OCI-LY1 (cell line): Measurements from ENCODE around the gene SIM2.

Experiments
- CTCF ChIP-seq: fragments of 200-600 bp; sonication (generic), shearing (Covaris generic); IDR thresholded peaks from 2 replicates; pipeline ENCODE4 v1.5.1; 2017; ENCODE audit warnings: mild to moderate bottlenecking, antibody characterized with exemption, low read length, moderate library complexity, mixed read lengths
- EZH2 ChIP-seq: fragments of 200-600 bp; sonication (generic), shearing (Covaris generic); IDR thresholded peaks from 2 replicates; pipeline ENCODE4 v1.8.0; 2017; ENCODE audit warnings: borderline replicate concordance, mixed run types, mild to moderate bottlenecking, antibody characterized with exemption, low read length, moderate library complexity, mixed read lengths

- TF ChIP-seq EZH2 (no peak), CTCF (no peak)
Measured at GRCh38 chr21:36747041-36747814, 48.3 kb downstream of the SIM2 start.
